GM12801 (cell line): ENCODE data around the gene COL19A1.

ENCODE experiments used
- TF ChIP-seq, protein P1 (sequence below): IDR thresholded peaks from one replicate; pipeline ENCODE4 v1.5.1; 2011; ENCODE audit warnings: control low read depth; ENCODE audit not compliant: insufficient read length; ENCODE audit errors: extremely low read depth

Gene COL19A1

DNA sequence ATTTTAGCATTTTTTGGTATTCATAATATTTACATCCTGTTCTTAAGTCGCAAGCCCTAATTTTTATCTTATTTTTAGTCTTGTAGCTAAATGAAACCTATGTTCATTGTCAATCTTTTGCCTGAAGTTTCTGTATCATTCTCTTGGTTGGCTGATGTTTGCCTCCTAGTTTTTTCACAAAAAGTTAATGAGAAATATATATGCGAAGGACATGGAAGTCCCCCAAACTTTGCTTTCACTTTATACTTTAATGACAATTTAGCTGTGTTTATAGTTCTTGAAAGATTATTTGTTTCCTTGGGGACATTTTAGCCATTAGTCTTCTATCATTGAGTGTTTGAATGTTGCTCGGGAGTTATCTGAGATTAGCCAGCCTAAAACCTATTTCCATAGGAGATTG is 118.2 kb downstream of the COL19A1 start:
- TF ChIP-seq, protein P1, sequence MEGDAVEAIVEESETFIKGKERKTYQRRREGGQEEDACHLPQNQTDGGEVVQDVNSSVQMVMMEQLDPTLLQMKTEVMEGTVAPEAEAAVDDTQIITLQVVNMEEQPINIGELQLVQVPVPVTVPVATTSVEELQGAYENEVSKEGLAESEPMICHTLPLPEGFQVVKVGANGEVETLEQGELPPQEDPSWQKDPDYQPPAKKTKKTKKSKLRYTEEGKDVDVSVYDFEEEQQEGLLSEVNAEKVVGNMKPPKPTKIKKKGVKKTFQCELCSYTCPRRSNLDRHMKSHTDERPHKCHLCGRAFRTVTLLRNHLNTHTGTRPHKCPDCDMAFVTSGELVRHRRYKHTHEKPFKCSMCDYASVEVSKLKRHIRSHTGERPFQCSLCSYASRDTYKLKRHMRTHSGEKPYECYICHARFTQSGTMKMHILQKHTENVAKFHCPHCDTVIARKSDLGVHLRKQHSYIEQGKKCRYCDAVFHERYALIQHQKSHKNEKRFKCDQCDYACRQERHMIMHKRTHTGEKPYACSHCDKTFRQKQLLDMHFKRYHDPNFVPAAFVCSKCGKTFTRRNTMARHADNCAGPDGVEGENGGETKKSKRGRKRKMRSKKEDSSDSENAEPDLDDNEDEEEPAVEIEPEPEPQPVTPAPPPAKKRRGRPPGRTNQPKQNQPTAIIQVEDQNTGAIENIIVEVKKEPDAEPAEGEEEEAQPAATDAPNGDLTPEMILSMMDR = no peak

DNA sequence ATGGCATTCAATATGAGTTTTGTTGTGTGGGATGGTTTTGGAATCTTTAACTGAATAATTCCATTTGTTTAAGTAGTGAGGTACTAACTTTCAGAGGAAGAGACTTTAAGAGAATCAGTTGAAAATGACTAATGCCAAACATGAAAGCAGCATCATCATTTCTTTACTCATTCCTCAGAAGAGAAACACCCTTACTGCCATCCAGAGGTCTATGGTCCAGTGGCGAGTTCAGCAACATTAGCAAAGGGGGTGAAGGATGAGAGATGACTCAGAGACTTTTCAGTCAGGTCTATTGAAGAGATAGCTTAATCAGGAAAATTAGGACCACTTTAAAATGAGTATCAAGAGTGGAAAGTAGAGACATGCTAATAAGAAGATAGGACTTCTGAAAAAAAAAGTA is 118.8 kb downstream of the COL19A1 start:
- TF ChIP-seq, protein P1 = no peak

DNA sequence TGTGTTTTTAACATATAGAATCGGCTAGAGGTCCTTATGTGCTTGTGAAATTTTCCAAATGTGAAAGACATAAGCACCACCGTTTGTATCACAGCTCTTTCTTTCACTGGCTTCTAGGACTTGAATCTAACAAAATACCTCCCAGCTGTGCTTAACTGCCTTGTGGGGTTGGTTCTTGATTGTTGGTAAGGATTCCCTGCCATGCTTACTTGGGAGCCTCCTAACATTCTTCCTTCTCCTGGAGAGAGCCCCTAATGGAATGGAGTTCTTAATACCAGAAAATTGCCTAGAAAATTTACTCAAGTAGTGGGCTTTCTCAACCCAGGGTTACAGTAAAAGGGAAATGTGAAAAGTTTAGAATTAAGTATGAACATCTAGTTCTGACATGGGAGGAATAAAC is 121.2 kb downstream of the COL19A1 start:
- TF ChIP-seq, protein P1 = no peak

DNA sequence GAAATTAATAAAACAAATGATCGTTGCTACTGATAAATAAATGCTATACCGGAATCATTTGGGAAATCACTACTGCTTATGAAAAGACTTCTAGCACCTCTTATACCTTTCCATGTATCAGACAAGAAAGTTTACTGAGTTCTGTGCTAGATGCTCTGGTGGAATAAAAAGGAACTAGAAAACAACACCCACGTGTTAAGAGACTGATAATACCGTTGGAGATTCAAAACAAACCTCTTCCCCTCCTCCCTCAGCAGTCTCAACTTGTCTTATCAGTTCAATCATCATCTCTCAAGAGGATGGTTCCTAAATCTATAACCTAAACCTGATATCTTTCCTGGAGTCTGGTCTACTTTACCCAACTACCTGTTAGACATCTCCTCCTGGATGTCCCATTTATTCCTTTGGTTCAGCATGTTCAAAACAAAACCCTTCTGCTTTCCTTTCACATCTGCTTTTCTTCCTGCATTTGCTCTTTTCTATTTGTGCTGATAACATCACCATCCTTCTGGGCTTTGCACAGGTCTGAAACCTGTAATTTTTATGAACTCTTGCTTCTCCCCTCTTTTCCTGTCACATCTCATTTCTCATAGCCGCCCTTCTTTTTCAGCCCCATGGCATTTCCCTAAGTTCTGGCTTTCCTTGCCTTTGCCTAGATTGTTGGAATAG is 122.2 kb downstream of the COL19A1 start:
- TF ChIP-seq, protein P1 = no peak

DNA sequence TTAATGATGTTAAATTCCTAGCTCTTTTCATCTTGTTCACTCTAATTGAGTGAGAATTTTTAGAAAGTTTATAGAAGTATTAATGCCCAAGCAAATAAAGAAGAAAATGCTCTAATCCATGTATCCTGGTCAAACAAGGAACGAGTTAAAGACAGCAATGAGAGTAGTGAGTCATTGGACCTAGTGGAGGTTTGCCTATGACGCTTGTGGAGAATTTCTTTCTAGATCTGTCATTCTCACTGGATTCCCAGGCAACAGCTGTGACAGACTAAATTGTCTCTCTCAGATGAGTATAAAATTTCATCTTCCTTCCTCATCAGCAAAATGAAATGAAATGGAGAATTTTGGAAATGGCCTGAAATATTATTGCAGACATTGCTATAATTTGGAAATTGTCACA is 127.9 kb downstream of the COL19A1 start:
- TF ChIP-seq, protein P1 = no peak

DNA sequence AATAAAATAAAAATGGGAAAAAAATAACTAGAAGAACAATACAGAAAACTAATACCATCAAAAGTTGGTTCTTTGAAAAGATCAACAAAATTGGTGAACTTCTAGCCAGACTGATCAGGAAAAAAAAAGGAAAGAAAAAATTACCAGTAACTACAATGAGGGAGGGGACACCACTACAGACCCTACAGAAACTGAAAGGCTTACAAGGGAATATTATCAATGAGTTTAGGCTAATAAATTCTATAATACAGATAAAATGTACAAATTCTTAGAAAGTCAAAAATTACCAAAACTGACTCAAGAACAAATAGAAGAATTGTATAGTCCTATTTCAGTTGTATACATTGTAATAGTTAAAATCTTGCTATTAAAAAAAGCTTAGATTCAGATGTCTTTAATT is 141.8 kb downstream of the COL19A1 start:
- TF ChIP-seq, protein P1 = no peak

DNA sequence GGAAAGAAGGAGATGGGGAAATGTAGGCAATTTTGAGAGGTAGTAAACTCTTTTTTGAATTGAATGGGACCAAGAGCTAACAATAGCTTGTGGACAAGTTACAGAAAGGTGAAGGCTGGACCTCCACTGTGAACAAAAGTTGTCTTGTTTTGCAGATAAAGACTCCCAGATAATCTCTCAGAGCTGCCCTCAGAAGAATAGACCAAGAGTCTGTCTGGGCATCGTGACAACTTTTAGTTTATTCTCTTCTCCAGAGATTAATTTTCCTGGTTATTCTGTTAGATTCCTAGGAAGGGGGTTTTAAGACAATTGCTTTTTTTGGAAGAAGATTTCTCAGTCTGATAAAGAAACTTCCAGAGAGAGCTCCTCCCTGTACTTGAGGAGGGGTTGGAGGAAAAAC is 161.9 kb downstream of the COL19A1 start:
- TF ChIP-seq, protein P1 = no peak
